ENCODE data around the gene LIME1.

The LIME1 gene

GRCh38 chr20:63750807-63751470 is 14.5 kb downstream of the LIME1 start:
- DNase-seq (ENCODE audit: insufficient read length, low spot score) (no peak), FAIRE-seq (no peak)

DNA sequence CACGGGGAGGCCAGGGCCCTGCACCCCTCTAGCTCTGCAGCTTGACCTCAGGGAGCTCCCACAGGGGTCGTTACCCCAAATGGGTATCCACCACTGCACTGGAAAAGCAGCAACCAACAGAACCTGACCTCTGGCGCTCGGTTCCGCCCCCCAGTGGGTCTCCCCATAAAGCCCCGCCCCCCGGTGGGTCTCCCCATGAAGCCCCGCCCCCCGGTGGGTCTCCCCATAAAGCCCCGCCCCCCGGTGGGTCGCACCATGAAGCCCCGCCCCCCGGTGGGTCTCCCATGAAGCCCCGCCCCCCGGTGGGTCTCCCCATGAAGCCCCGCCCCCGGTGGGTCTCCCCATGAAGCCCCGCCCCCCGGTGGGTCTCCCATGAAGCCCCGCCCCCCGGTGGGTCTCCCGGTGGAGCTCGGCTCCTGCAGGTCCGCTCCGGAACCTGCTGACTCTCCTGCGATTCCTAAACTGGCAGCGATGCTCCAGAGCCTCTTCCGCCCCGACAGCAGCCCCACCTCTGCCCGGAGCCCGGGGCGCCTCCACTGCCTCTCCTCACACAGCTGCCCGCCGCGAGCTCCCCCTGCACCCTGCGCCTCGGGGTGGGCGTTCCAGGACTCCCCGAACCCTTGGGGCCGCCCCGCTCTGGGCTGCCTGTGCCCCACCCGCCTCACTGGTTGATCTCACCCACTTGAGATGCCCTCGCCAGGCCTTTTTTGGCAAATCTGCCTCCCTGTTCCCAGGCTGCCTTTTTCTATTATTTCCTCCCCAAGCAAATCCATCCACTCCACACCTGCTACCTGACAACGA is 15.2 kb downstream of the LIME1 start:
- FAIRE-seq (no peak), DNase-seq (ENCODE audit: insufficient read length, low spot score) (no peak)
- TF ChIP-seq POLR2A (IDR thresholded peaks at IDR 0.05; ENCODE audit: low read depth, low read length), result no peak

More at GRCh38 chr20:63750807-63751470, 14.5 kb downstream of the LIME1 start:
- TF ChIP-seq POLR2A (IDR thresholded peaks at IDR 0.05; ENCODE audit: low read depth, low read length), result no peak

GRCh38 chr20:63752411-63753101 is 16.1 kb downstream of the LIME1 start:
- DNase-seq (ENCODE audit: insufficient read length, low spot score) (no peak), FAIRE-seq (no peak)

DNA sequence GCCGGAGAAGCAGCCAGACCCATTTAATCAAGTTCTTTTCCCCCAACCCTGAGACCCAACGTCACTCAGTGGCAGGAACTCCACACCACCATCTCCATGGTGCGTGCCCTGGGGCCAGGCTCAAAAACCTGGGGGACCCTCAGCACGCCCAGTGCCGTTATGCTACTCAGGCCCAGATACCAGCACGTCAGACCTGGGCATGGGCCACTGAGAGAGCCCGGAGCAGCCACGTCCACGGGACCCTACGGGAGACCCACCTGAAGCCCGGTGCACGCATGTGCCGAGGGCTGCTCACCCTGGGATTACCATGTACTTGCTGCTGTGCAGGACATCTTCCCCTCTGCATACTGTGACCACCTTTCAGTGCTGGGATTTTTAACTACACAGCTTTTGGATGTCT is 16.9 kb downstream of the LIME1 start:
- DNase-seq (ENCODE audit: insufficient read length, low spot score), result no peak
- FAIRE-seq, result no peak
- TF ChIP-seq POLR2A (IDR thresholded peaks at IDR 0.05; ENCODE audit: low read depth, low read length), result no peak

More at GRCh38 chr20:63752411-63753101, 16.1 kb downstream of the LIME1 start:
- TF ChIP-seq POLR2A (IDR thresholded peaks at IDR 0.05; ENCODE audit: low read depth, low read length), result no peak

GRCh38 chr20:63754008-63754407 is 17.5 kb downstream of the LIME1 start:
- no peak for FAIRE-seq
- no peak for TF ChIP-seq POLR2A (IDR thresholded peaks at IDR 0.05; ENCODE audit: low read depth, low read length)
- no peak for DNase-seq (ENCODE audit: insufficient read length, low spot score)

DNA sequence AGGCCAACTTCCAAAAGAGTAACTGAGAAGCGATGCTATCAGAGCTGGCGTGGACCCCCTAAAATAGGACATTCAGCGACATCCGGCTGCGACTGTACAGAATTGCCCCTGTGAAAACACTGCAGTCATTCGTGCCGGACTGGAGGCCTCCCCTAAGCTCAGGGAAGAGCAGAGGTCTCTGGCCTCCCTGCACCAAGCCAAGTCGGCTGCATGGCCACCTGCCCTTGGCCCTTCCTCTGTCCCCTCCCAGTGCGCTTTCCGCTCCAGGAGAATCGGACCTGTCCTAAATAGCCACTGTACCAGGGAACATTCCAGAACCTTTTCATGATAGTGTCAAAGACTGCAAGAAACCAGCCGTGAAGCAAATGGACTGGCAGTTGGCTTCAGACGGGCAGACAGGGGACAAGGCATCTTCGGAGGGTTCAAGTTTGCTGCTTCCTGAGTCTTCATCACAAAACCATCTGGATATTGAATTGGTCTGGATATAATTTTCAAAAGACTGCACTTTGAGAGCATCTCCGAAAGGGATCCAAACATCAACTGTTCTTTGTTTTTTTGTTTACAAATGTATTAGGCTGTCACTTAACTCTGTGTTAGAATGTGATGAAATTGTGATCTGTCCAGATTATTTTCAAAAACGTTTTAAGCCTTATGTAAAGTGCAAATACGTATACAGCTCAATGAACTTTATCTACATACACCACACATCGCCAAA is 19.6 kb downstream of the LIME1 start:
- FAIRE-seq (no peak), DNase-seq (ENCODE audit: insufficient read length, low spot score) (no peak)

DNA sequence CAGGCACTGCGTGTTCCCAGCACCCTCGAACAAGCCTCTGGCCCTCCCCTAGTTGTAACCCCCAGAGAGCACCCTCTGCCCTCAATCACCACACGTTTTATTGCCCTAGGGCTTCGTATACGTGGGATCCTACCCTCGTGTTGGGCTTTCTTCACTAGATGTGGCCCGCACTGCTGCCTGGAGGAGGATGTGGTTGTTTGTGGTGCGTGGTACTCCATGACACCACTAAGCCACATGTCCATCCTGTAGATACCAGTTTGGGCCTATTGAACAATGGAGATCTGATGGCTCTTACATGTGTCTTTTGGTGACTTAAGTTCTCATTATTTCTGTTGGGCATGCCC is 20.2 kb downstream of the LIME1 start:
- FAIRE-seq, result no peak
- DNase-seq (ENCODE audit: insufficient read length, low spot score), result no peak
- no peak for TF ChIP-seq POLR2A (IDR thresholded peaks at IDR 0.05; ENCODE audit: low read depth, low read length)

More for the DNA sequence above, 19.6 kb downstream of the LIME1 start:
- no peak for TF ChIP-seq POLR2A (IDR thresholded peaks at IDR 0.05; ENCODE audit: low read depth, low read length)

GRCh38 chr20:63758152-63758551 is 21.7 kb downstream of the LIME1 start:
- TF ChIP-seq POLR2A (IDR thresholded peaks at IDR 0.05; ENCODE audit: low read depth, low read length), result no peak
- no peak for FAIRE-seq
- no peak for DNase-seq (ENCODE audit: insufficient read length, low spot score)

DNA sequence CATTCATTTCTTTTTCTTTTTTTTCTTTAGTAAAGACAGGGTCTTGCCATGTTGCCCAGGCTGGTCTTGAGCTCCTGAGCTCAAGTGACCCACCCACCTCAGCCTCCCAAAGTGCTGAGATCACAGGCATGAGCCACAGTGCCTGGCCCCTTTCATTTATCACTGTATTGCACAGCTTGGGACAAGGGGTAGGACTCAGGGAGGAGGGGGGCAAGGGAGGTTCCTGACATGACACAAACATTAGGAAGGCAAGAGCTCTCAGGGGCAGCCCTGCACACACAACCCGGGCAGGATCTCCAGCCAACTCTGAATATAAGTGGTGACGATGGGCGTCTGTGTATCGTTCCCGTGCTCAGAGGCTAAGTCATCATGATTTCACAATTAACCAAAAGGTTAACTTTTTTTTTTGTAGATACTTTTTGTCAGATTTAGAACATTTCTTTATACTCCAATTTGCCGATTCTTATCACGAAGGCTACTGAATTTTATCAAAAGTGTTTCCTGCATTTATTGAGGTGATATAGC is 23.0 kb downstream of the LIME1 start:
- FAIRE-seq (no peak), DNase-seq (ENCODE audit: insufficient read length, low spot score) (no peak)
- no peak for TF ChIP-seq POLR2A (IDR thresholded peaks at IDR 0.05; ENCODE audit: low read depth, low read length)

- no peak for FAIRE-seq
- TF ChIP-seq POLR2A (IDR thresholded peaks at IDR 0.05; ENCODE audit: low read depth, low read length), result no peak
- no peak for DNase-seq (ENCODE audit: insufficient read length, low spot score)
These were observed 28.8 kb downstream of the LIME1 start for GRCh38 chr20:63765082-63765873.

GRCh38 chr20:63765902-63766301 is 29.4 kb downstream of the LIME1 start:
- TF ChIP-seq POLR2A (IDR thresholded peaks at IDR 0.05; ENCODE audit: low read depth, low read length), result no peak
- FAIRE-seq (no peak), DNase-seq (ENCODE audit: insufficient read length, low spot score) (no peak)

GRCh38 chr20:63766695-63767426 is 30.4 kb downstream of the LIME1 start:
- DNase-seq (ENCODE audit: insufficient read length, low spot score) (no peak), FAIRE-seq (no peak)
- TF ChIP-seq POLR2A (IDR thresholded peaks at IDR 0.05; ENCODE audit: low read depth, low read length), result no peak
